Stimulated activated CD8-positive, alpha-beta memory T cell treated with anti-CD3 and anti-CD28 coated beads, Interleukin-4, amount 100 ng/mL, for 1 hour (primary cell): ENCODE measurements around the gene KIAA1671.

ENCODE experiments used
- DNase-seq, 2 donors: peaks; one replicate each; pipeline ENCODE4 v3.0.0-alpha.2; 2020; ENCODE audit warnings: low read depth in 2 of 2, low spot score in 1 of 2

KIAA1671 gene

DNA sequence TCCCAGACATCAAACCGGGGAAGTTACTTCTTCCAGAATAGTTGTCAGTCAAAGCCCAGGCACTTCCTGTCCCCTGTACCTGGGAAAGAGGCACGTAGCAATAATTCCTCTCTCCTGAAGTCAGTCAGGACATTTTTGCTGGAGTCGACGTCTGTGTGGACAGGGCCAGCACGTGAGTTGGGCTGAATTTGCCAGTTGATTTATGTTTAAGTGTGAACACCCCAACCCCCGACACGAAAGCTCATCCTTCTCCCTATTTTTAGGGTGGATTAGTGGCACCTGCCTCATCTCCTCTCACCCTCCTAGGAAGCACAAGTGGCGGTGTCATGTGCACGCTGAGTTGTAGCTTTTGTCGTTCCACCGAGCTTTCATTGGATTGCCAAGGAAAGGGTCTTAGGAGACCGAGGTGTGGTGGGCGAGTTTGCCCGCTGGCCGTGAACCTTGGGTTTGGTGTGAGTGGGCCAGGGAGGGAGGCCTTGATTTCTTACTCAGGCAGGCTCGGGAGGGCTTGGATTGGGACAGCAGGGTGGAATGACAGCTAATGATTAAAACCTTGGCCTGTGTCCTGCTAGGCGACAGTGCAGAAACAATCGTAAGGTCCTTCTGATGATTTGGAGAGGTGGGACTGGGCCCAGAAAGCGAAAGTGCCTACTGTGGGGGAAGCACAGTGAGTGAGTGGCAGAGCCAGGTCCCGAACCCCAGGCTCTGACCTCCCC lies 160.2 kb downstream of the KIAA1671 start:
- no peak for DNase-seq

DNA sequence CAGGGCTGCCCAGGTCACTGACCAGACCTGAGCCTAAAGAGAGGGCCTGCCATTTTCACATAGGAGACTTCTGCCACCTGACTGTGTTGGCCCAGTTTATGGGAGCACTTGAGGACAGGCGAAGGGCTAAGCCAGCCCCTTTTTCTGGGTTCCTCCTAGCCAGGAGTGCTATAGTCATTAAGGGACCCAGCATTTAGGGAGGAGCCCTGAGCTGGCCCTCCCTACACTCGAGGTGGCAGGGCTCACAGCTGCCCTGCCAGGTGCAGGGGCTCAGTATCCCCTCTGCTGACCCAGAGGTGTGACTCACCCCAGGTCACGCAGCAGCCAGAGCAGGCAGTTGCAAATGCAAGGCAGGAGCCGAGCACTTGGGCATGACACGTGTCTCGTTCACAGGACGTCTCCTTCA lies 160.8 kb downstream of the KIAA1671 start:
- DNase-seq = no peak

DNA sequence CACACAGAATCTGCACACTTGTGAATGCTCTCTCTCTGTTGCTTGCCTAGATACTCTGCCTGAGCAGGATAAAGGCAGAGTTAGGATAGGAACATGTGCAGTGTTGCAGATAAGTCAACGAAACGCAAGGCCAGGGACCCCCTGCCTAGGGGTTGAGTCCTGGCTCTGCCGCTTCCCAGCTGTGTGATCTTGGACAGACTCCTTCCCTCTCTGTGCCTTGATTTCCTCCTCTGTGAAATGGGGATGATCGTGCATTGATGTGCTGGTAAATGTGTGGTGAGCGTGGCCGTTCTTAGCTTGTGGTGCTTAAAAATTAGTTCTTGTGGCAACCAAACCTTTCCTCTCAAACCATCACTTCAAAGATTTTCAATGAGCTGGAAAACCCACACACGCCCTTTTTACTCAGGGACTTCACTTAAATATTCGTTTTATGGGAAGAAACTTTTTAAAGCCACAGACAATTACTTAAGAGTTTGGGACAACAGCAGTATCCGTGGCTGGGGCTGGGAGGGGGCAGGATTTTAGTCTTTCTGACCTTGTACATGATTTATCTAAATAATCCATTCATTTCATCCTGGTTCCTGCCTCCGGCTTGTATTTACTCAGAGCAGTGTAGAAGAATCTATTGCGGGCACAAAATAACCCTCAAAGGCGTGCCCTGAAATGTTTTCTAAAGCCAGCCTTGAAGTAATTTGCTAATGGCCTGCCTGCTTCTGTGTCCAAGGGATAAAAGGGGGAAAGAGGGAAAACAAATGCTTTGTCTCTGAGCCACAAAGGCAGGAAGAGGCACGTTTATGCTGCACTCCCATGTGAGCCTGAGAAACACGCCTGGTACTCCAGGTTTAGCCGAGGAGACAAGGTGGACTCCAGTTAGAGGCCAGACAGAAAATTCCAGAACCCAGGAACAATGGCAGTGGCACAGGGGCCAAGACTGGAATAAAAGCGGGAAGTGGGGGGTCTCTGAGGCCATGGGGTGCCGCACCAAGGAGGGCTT lies 162.2 kb downstream of the KIAA1671 start:
- no peak for DNase-seq

DNA sequence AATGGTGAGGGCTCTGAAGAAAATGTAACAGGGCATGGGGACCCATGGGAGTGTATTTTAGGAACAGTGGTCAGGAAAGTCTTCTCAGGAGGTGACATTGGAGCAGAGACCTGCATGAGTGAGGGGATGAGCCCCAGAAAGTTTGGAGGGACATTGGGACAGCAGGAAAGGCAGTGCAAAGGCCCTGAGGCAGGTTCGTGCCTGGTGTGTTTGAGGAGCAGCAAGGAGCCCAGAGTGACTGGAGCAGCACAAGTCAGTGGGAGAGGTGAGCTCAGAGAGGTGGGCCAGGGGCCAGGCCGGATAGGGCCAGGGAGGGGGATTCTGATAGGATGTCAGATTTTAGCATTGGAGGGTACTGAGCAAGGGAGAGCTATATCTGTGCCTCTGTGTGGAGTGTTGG lies 167.1 kb downstream of the KIAA1671 start:
- no peak for DNase-seq

DNA sequence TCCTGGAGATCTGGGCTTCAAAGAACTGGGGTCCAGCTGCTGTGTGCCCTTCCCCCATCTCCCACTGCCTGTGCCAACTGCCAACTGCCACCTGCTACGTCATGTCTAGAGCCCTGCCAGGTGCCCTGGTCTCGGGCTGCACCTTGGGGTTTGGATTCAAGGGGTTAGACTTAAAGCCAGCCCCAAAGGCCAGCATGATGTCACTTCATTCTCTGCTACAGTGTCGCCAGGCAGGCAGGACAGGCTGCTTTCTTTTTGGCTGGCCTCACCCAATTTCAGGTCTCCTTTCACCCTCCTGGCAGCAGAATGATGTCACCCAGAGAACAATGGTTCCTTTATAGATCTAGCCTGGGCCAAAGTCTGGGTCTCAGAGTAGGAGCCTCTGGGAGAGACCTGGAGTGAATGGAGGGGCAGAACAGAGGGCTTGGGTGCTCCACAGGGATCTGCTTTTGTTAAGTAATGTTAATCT lies 167.6 kb downstream of the KIAA1671 start:
- no peak for DNase-seq

DNA sequence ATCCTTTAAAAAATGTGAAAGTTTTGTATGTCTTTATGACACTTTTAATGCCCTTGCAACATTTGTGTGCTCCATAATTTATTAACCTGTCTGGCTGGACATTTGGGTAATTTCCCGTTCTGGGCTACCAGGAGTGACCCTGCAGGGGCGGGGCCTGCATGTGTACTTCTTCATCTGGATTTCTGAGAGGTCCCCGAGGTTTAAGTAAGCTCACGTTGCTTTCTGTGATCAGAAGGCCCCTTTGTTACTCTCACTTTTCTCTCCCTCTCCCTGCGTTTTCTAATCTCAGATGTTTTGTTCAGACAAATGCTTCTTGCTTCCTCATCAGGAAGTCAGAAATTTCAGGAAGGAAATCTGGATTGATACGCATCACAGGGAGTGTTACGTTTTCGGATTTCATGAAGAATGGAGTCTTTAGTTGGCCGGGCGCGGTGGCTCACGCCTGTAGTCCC lies 168.3 kb downstream of the KIAA1671 start:
- DNase-seq = no peak

DNA sequence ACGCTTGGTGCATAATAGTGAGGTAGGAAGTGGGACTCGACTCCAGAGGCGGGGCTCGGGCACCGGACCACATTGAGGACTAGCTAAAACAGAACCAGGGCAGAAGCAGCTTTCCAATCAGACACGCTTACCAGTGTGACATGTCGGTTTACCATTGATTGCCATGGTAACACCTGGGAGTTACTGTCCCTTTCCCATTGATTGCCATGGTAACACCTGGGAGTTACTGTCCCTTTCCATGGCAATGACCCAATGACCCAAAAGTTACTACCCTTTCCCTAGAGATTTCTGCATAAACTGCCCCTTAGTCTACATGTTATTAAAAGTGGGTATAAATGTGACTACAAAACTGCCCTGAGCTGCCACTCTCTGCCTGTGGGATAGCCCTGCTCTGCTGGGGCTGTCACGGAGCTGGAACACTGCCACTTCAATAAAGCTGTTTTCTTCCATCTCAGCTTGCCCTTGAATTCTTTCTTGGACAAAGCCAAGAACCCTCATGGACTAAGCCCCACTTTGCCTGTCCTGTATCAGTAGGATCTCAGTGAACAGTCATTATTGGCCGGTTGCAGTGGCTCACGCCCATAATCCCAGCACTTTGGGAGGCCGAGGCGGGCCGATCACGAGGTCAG lies 169.7 kb downstream of the KIAA1671 start:
- no peak for DNase-seq

DNA sequence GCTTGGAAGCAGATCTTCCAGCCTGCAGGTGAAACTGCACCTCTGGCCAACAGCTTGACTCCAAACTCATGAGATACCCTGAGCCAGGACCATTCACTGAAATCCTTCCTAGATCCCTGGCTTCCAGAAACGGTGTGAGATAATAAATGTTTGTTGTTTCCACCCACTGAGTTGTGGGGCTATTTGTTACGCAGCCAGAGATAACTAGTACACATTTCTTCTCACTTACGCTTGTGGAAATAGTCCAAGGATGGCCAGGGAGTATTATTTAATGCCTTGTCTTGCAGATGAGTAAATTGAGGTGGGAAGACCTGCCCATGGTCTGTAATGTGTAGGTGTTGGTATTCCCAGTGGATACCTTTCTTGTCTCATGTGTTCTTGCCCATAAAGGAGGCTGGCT lies 171.2 kb downstream of the KIAA1671 start:
- DNase-seq = no peak

DNA sequence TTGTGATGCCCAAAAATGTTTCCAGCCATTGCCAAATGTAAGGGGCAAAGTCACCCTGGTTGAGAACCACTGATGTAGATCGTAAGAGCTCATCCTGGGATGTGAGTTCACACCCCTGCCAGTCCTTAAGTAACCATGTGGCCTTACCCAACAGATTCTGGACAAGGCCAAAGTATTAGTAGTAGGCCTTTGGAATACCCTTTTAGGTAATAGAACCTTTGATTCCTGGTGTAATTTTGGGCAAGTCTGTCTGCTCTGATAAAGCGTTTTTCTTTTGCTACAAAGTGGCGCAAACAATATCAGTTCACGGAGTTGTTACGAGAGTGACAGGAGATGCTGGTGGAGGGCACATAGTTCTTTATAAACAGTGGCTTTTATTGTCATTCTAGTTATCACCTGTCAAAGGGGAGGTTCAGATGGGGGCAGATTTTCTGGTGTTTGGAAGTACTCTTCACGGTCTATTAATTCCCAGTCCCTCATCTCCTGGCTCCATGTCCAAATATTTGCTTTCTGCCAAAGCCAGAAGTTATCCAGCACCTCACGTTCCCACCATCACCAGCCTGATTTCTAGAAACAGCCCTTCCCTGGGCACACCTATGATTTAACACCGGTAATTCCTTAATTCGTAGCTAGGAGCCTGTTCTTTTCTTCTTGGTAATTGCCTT lies 173.3 kb downstream of the KIAA1671 start:
- no peak for DNase-seq

DNA sequence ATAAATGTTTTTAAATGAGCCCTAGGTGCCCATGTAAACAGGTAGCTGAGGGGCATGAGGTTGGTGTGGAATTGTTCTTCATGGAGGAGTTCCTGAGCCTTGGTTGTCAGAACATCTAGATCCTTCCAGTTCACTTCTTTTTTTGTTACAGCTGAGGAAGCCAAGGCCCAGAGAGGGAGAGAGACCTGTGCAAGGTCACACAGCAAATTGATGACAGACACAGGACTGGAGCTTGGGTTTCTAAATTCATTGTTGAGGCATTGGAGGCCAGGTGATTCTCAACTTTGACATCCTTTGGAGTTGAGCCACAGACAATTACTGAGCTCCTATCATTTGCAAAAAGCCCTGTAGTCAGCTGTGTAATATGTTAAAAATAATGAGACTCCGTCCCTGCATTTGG lies 174.0 kb downstream of the KIAA1671 start:
- no peak for DNase-seq

DNA sequence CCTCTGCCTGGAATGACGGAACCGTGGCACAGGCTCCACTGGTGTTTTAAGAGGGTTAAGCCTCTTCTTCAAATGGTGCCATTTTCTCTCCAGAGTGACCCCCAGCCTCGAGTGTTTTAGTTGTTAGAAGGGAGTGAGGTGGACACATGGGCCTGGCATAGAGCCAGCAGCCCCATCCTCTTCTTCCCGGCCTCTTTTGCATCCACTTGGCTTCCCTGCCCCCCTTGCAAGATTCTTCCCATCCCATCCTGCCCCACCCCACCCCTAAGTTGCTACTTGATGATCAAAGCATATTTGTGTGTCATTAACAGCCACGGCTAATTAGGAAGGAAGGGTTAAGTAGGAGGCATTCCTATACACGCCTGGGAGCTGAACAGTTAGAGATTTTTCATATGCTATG lies 174.8 kb downstream of the KIAA1671 start:
- no peak for DNase-seq

DNA sequence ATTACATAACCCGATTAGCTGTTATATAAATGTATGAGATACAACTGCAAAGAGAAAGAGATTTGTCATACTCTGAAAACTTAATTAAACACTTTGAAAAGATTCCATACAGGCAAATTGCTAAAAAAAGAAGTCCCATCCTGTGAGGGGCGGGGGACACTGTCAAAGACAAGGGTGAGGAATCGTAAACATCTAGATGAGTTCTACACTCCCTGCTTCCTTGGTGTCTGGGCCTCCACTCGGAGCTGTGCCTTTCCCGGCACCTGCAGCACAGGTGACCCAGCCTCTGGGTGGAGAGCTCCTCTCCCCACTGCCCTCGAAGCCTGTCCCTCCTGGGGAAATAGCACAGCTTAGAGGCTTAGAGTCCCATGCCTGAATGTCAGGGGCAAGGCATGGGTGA lies 177.9 kb downstream of the KIAA1671 start:
- DNase-seq = no peak

DNA sequence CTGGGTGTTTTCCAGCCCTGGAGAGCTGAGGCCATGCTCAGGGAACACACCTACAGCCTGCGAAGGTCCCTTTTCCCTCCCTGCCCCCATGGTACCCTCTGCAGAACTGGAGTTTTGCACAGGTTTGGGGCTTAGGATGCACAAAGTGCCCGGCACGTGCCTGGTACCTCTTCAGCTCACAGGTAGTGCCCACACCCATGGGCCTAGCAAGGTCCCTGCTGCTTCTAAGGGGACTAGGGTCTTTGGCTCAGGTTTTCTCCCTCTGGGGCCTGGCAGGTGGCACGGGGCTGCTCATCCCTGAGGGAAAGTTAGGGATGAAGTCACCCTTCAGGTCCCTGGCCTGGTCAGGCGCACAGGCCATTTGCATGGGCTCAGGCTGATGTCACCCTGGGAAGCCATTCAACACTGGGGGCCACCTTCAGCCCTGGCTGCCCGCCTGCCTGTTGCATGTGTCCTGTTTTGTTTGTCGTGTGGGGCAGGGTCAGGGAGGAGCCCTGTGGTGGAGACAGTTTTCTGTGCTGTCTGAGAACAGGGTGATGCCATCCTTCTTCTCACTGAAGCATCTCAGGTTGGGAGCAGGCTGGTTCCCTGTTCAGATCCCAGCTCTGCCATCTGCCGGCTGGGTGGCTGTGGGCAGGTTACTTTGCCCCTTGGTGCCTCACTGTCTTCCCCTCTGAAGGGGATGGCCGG lies 178.8 kb downstream of the KIAA1671 start:
- DNase-seq = no peak

DNA sequence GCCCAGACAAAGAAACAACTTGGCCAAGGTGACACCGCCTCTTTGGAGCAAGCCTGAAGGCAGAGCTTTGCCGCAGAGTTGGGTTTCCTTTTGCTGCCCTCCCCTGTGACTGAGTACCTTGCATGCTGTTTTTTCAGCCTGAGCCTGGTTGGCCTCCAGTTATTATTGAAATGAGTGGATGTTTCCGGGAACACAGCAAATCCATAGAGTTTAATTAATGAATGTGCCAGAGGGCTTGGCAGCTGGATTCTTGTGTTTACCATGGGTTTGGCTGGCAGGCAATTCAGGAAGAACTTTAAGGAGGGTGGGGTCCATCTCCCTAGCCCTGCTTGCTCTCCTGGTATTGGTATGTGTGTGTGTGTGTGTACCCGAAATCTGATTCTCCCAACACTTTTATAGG lies 181.5 kb downstream of the KIAA1671 start:
- no peak for DNase-seq

DNA sequence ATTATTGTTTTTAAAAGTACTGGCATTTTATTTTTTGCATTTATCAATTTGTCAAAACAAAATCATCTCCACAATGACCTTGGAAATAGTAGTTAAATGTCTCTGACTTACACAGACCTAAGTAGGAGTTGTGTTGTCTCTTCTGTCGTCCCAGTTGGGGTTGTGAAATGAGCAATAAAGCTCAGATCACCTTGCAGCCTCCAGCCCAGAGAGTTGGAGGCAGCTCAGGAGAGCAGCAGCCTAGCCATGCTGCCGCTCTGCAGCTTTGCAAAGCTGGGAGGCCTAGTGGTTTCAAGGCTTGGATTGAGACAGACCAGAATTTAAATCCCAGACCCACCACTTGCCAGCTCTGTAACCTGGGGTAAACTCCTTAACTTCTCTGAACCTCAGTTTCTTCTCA lies 181.9 kb downstream of the KIAA1671 start:
- DNase-seq = no peak

DNA sequence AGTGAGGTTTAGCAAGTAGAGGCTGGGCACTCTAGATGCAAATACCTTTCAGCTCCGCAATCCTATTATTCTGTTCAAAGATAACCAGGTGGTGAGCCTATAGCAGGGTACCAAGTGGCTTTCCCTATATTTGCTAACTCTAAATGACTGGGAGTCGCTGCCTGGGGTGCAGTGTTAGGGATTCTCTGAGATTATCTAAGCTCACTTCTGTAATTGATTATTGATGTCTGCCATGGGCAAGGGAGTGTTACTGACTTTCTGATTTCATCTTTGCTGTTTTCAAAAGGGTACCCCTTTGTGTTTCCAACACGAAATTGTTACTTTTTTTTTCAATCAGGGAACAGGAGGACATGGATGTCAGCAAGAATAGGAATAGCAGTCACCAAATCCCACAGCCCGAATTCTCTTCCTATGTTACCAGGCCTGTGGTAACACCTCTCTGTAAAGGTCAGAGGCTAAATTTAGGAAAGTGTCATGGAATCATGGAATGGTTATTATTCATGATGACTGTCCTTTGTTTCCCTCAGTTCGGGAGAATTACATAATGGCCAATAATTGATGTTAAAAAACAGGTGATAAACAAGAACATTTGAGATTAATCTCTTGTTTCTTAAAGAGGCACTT lies 184.5 kb downstream of the KIAA1671 start:
- DNase-seq = no peak

DNA sequence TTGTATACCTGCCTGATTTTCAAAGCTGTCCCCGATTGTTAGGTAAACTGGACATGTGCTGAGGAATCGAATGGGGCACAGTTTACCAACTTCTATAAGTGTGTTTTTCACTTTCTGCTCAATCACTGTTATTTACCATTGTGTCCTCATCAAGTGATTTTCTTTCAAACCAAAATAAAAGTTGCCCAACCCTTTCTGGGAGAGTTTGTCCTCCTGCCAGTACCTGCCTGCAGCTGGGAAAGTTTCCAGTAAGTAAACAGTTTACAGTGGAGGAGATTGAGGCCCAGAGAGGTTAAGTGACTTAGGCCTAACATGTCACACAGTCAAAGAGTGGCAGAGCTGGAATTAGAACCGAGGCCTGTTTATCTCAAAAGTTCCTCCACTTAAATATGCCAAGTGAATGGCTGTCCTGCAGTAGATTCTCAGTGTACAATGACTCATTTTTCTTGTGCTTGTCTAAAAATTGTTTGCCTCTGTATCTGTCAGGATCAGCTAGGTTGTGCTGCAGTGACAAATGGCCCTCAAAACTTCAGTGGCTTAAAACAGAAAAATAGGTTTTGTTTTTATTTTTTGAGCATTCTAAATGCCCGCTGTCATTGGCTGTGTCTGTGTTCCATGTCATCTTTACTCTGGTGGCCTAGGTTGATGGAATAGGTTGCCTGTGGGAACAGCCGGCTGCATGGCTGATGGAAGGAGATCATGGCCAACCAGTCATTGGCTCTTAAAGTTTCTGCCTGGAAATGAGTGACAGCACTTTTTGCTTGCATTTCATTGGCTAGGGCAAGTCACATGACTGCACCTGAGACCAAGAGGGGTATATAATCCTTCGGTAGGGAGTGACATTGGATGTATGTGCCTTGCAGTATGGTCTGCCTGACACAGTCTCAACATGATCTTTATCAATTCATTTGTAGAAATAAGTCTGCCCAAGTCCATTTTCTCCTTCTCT lies 185.3 kb downstream of the KIAA1671 start:
- DNase-seq = no peak

DNA sequence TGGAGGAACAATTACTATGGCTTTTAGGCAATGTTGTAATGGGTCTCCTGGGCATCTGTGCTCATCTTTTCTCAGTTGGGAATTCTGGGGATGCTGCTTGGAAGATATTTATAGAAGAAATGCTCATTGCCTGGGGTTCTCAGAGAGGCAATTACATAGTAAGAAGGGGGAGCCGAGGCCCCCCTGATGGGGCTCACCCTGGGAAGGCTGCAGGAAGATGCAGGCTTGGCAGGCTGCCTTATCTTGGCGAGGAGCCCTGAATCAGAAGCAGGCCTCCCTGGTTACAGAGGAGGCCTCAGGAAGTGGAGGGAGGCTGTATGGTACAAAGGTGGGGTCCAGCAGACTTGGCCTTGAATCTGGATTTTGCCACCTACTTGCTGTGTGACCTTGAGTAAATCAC lies 186.5 kb downstream of the KIAA1671 start:
- no peak for DNase-seq

DNA sequence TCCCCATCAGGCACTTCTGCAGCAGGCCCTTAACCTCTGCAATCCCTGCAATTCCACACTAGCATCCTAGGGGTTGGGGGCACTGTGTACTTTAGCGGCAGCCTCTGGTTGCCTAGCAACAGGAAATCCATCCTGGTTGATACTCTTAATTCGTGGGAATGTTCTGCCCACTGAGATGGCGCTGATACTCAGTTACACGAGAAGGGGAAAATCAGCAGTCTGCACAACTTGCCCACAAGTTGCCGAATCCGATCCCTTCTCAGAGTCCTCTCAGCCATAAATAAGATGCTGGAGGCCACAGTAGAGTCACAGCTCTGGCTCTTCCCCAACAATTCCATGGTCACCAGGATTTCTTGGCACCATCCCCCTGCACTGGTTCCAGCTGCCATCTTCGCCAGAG lies 189.6 kb downstream of the KIAA1671 start:
- no peak for DNase-seq
